NCI-H2081 (cell line): Measurements from ENCODE around the gene TCF25.

Source experiments
- DNase-seq, 2 experiments: peaks; one replicate each; lab custom pipeline; 2025; lab: John Stamatoyannopoulos, UW

TCF25 gene

GRCh38 chr16:89944773-89945172 lies 71.4 kb downstream of the TCF25 start:
- no peak for DNase-seq

DNA sequence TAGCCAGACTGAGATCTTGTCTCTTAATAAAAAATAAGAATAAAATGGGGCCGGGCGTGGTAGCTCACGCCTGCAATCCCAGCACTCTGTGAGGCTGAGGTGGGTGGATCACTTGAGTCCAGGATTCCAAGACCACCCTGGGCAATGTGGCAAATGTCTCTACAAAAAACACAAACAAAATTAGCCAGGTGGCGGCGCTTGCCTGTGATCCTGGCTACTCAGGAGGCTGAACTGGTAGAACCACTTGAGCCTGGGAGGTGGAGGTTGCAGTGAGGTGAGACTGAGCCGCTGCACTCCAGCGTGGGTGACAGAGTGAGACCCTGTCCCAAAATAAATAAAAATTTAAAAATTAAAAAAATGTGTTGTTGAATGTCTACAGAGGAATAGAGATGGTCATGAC lies 72.3 kb downstream of the TCF25 start:
- no peak for DNase-seq

DNA sequence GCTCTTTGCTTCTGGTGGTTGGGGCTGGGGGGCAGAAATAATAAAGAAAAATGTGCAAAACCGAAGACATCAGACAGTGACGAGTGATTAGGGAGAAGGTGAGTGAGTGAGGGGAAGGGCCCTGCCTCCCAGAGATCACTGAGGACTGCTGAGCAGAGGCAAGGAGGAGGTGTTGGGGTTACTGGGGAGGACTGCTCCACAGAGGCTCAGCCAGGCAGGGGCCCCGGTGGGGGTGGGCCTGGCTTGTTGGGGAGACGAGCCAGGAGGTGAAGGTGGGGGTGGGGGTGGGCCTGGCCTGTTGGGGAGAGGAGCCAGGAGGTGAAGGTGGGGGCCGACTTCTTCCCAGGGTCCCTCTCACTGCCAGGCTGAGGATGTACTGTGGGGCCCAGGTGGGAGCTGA lies 73.1 kb downstream of the TCF25 start:
- no peak for DNase-seq

DNA sequence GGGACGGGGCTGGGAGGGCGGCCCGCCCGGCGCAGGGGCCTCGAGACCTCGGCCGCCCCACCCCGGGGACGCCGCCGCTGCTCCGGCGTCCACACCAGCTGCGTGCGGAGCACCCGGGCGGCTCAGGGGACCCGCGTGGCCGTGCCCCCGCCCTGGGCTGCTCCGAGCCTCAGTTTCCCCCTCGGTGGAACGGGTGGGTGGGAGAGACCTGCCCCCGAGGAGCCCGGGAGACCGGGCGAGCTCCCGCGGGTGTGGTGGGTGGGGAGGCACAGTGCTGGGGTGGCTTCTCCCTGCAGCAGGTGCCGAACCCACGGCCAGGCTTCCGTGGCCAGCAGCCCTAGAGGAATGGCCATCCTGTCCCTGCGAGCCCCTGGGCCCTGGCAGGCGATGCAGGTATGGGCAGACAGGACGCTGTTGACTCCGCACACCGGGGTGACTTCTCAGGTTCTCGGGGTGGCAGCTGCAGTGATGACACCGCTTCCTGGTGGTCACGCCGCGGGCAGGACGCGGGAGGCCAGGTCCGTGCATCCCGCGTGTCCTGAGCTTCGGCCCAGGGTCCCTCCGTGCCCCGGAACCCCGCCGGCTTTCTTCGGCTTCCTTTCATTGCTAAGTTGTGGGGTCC lies 75.8 kb downstream of the TCF25 start:
- DNase-seq, result no peak

DNA sequence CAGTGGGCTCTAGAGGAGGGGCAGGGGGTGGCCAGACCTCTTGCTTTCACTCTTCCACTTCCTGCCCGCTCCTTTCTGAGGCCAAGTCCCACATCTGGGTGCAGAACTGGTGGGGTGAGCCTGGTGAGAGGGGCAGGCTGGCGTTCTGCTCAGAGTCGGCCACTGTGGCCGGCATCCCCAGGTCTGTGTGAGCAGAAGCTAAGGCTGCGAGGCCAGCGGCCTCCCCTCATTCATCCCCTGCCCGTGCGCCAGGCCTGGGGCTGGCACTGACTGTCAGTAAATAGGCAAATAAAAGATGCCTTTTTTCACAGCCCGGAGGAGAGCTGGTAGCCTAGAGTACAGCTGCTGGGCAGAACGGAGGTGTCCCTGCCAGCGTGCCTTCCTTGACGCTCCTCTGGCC lies 76.4 kb downstream of the TCF25 start:
- no peak for DNase-seq

DNA sequence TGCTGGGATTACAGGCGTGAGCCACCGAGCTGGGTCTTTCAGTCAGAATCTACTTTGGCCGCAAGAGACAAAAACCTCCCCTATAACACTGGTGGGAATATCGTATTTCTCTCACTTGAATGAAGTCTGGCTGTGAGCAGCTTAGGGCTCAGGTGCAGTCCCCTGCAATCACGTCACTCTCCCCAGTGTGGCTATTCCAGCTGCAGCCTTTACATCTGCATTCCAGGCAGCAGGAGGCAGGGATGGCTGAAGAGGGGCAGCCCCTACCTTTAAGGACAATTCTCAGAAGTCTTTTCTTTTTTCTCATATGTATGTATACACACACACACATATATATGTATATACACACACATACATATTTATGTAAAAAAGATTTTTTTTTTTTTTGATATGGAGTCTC lies 78.1 kb downstream of the TCF25 start:
- no peak for DNase-seq

GRCh38 chr16:89952049-89952448 lies 78.7 kb downstream of the TCF25 start:
- DNase-seq, result no peak

- no peak for DNase-seq
Measured at GRCh38 chr16:89952551-89952950, 79.2 kb downstream of the TCF25 start.

DNA sequence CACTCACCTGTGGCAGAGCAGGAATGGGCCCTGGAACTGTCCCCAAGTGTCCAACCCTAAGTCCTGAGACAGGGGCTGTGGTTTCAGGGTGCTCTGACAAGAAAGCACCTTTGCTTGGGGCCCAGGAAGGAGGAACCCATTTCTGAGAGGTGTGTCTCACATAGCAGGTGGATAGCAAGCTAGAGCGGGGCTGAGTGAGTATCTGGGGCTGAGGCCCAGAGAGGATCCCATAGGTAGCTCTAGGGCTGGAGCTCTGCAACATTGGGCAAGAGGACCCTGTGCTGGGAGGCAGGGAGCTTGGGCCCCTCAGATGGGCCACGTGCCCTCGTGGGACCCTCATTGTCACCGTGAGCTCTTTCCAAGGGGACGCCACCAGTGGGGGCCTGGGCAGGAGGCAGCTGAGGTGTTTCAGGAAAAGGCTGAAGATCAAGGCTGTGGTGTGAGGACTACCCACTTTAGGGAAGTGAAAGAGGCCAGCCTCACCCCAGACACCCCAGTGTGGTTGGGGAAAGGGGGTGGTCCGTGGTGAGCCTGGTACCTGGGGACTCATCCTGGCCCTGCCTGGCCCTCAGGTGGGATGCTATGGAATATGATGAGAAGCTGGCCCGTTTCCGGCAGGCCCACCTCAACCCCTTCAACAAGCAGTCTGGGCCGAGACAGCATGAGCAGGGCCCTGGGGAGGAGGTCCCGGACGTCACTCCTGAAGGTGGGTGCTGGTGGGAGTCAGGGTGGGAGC lies 80.4 kb downstream of the TCF25 start:
- no peak for DNase-seq

DNA sequence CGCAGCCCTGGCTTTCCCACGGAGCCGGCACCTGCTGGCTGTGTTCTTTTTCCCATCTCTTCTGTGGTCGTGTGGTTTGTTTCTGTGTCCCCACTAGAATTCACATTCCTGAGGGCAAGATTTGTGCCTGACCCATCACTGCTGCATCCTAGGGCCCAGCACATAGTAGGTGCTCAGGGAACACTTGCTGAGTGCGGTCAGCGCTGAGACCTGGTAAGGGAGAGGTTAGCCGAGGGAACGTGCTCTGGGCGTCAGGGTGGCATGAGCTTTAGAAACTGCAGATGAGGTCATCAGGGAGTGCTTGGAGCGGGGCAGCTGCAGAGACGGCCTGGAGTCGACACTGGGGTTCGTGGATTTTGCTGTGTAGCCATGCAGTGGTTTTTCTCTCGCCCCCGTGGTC lies 81.1 kb downstream of the TCF25 start:
- no peak for DNase-seq

- DNase-seq, result no peak
Measured at GRCh38 chr16:89955001-89955685, 81.8 kb downstream of the TCF25 start.

DNA sequence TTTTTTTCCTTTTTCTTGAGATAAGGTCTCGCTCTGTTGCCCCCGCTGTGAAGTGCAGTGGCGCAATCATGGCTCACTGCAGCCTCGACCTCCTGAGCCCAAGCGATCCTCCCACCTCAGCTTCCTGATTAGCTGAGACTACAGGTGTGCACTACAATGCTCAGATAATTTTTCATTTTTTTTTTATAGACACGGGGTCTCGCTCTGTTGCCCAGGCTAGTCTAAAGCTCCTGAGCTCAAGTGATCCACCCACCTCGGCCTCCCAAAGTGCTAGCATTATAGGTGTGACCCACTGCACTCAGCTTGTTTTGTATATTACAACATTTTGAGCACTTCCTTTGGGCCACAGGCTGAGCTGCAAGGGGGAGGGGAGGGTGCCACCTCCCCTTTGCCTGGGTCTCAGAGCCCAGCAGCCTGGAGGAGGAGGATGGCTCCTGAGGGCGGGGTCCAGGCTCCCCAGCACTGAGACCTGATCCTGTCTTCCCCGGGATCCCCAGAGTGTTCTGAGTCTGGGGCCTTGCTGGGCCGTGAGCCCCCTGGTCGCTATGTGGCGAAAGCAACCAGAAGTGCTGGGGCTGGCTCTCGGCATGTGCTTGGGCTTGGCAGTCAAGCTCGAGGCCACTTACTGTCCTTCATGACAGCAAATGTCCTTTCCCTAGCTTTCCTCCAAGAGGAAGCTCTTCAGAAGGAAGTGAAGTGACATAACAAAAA lies 83.3 kb downstream of the TCF25 start:
- DNase-seq, result no peak

DNA sequence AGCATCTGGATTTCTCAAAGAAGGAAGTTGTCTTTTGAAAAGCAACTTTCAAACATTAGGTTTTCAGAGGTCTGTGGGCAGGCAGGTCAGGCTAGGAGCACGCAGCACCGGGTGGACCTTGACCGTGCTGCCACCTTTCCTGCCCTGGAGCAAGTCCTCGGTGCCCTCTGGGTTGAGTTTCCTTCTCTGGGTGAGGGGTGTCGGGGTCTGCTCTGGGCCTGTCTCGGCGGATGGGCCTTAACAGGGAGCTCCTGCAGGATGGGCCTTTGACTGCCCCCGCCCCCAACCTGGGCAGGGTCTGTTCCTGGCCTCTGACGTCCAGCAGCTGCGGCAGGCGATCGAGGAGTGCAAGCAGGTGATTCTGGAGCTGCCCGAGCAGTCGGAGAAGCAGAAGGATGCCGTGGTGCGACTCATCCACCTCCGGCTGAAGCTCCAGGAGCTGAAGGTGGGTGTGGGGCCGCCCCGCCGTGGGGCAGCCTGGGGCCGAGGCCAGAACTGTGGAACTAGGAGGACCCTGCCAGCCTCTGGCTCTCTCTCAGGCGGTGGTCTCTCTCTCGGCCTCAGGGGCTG lies 83.9 kb downstream of the TCF25 start:
- no peak for DNase-seq

GRCh38 chr16:89958068-89958467 lies 84.7 kb downstream of the TCF25 start:
- DNase-seq, result no peak

DNA sequence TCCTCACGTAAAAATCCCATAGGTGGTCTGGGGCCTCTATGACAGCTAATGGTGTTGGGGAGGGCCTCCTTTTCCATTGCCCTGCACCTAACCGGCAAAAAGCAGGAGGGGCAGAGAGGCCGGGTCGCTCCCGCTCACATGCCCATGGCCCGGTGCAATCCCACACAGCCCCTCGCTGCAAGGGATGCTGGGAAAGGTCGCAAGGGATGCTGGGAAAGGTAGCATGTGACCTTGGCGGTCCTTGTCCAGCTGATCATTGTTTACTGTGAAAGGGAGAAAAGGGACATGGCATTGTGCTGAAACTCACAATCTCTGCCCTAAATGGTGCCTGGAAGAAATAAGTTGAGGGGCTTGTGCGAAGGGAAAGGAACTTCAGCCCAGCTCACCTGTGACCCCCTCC lies 85.2 kb downstream of the TCF25 start:
- no peak for DNase-seq

DNA sequence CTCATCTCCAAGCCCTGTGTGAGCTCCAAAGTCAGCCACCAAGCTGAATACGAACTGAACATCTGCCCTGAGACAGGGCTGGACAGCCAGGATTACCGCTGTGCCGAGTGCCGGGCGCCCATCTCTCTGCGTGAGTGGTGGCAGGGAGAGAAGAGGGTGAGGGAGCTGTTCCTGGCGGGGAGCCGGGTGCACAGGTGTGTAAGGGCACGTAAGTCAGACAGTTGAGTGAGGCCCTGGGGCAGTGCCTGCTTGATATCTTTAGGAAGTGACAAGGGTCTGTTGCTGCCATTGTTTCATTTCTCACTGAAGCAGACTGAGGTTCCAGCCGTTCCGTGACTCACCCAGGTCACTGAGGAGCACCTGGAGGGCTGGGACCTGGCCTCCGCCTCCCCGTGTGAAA lies 87.6 kb downstream of the TCF25 start:
- no peak for DNase-seq
